Stimulated activated naive CD4-positive, alpha-beta T cell treated with Interleukin-2 at 50 U/mL for 16 hours (primary cell): ENCODE measurements around the gene SHISAL2A.

Experiments
- DNase-seq: peaks from one replicate; lab custom pipeline; 2025; lab: John Stamatoyannopoulos, UW

The SHISAL2A gene

GRCh38 chr1:52659851-52660596 is 27.1 kb downstream of the SHISAL2A start:
- DNase-seq, result no peak

- DNase-seq, result no peak
Observed at GRCh38 chr1:52660807-52661206, 27.8 kb downstream of the SHISAL2A start.

- DNase-seq, result no peak
Observed at GRCh38 chr1:52662645-52663313, 29.8 kb downstream of the SHISAL2A start.

GRCh38 chr1:52663716-52664115 is 30.7 kb downstream of the SHISAL2A start:
- no peak for DNase-seq

- no peak for DNase-seq
Observed at GRCh38 chr1:52665006-52665941, 32.3 kb downstream of the SHISAL2A start.

GRCh38 chr1:52667290-52667689 is 34.3 kb downstream of the SHISAL2A start:
- no peak for DNase-seq

GRCh38 chr1:52667984-52668383 is 35.0 kb downstream of the SHISAL2A start:
- no peak for DNase-seq

- DNase-seq, result no peak
Observed at GRCh38 chr1:52668711-52669110, 35.7 kb downstream of the SHISAL2A start.

- no peak for DNase-seq
Observed at GRCh38 chr1:52669696-52670095, 36.7 kb downstream of the SHISAL2A start.

- DNase-seq, result no peak
Observed at GRCh38 chr1:52670604-52671003, 37.6 kb downstream of the SHISAL2A start.

- DNase-seq, result no peak
Observed at GRCh38 chr1:52672946-52673345, 40.0 kb downstream of the SHISAL2A start.

GRCh38 chr1:52673513-52673912 is 40.5 kb downstream of the SHISAL2A start:
- no peak for DNase-seq

- DNase-seq, result no peak
Observed at GRCh38 chr1:52674497-52675384, 41.8 kb downstream of the SHISAL2A start.

GRCh38 chr1:52676249-52676903 is 43.4 kb downstream of the SHISAL2A start:
- DNase-seq, result no peak

- DNase-seq, result no peak
Observed at GRCh38 chr1:52677076-52677806, 44.3 kb downstream of the SHISAL2A start.

- DNase-seq, result no peak
Observed at GRCh38 chr1:52679048-52679447, 46.1 kb downstream of the SHISAL2A start.

GRCh38 chr1:52679498-52679897 is 46.5 kb downstream of the SHISAL2A start:
- DNase-seq, result no peak

- DNase-seq, result no peak
Observed at GRCh38 chr1:52680353-52680752, 47.4 kb downstream of the SHISAL2A start.

- DNase-seq, result no peak
Observed at GRCh38 chr1:52681136-52681535, 48.2 kb downstream of the SHISAL2A start.

GRCh38 chr1:52683367-52683940 is 50.5 kb downstream of the SHISAL2A start:
- no peak for DNase-seq
